Cardiac fibroblast (primary cell): ENCODE measurements around the gene PLA2G4D.

Source experiments
- DNase-seq, 2 donors: peaks; one replicate each; pipeline versions ENCODE4 v3.0.0 to v3.0.0-alpha.2; 2010; ENCODE audit warnings: low read depth in 2 of 2
- H3K4me3 ChIP-seq, 2 donors: replicated peaks in 1 of 2; 1 replicate in 1 of 2; 2 replicates in 1 of 2; pipeline ENCODE4 v1.5.1; 2011; ENCODE audit warnings: low read depth in 2 of 2, low read length in 2 of 2, mild to moderate bottlenecking in 2 of 2, moderate library complexity in 1 of 2
- TF ChIP-seq, protein P1 (sequence below): IDR thresholded peaks from one replicate; pipeline ENCODE4 v1.5.1; 2011; ENCODE audit warnings: low read depth, mild to moderate bottlenecking, low read length, inconsistent platforms

The PLA2G4D gene, protein sequence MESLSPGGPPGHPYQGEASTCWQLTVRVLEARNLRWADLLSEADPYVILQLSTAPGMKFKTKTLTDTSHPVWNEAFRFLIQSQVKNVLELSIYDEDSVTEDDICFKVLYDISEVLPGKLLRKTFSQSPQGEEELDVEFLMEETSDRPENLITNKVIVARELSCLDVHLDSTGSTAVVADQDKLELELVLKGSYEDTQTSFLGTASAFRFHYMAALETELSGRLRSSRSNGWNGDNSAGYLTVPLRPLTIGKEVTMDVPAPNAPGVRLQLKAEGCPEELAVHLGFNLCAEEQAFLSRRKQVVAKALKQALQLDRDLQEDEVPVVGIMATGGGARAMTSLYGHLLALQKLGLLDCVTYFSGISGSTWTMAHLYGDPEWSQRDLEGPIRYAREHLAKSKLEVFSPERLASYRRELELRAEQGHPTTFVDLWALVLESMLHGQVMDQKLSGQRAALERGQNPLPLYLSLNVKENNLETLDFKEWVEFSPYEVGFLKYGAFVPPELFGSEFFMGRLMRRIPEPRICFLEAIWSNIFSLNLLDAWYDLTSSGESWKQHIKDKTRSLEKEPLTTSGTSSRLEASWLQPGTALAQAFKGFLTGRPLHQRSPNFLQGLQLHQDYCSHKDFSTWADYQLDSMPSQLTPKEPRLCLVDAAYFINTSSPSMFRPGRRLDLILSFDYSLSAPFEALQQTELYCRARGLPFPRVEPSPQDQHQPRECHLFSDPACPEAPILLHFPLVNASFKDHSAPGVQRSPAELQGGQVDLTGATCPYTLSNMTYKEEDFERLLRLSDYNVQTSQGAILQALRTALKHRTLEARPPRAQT

DNA sequence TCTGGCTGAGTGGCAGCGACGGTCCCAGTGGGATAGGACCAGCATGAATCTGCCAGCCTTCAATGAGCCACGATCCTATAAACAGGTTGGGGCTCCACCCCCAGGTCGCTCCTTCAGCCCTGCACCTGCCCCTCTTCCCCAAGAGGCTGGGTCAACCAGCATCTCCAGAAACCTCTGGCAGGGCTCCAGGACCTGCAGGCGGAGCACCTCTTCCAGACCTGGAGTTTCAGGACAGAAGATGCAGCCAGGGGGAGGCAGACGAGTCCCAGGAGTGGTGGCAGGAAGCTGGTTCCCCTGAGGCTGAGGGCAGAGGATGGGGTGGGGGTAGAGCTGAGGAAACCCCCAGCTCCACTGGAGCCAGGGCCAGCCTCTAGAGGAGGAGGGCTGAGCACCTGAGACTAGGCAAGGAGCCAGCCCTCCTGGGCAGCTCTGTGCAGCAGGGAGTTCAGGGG lies at the start of gene PLA2G4D:
TSS of gene PLA2G4D (minus strand) at position 51 of the 452 bp plus-strand sequence. CDS start 103 bp downstream, outside the sequence.
- no peak for DNase-seq
- H3K4me3 ChIP-seq, result no peak within 1 kb of the TSS
- TF ChIP-seq, protein P1, sequence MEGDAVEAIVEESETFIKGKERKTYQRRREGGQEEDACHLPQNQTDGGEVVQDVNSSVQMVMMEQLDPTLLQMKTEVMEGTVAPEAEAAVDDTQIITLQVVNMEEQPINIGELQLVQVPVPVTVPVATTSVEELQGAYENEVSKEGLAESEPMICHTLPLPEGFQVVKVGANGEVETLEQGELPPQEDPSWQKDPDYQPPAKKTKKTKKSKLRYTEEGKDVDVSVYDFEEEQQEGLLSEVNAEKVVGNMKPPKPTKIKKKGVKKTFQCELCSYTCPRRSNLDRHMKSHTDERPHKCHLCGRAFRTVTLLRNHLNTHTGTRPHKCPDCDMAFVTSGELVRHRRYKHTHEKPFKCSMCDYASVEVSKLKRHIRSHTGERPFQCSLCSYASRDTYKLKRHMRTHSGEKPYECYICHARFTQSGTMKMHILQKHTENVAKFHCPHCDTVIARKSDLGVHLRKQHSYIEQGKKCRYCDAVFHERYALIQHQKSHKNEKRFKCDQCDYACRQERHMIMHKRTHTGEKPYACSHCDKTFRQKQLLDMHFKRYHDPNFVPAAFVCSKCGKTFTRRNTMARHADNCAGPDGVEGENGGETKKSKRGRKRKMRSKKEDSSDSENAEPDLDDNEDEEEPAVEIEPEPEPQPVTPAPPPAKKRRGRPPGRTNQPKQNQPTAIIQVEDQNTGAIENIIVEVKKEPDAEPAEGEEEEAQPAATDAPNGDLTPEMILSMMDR, result no peak

DNA sequence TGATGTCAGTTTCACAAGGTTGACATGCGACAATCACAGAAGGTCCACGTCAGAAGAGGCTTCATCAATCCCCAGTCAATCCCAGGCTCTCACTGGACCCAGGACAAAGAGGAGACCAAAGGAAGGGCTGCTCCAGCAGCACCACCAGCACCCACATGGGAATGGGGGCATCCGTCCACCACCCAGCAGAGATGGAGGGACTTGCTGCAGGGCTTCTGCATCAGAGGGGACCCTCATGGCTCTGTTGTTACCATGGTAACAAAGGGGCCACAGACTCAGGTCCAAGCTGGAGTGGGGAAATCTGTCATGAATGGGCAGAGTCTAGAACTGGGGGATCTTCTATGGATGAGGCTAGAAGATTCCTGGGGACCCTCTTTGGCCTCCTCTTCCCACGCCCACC lies 49.0 kb upstream of the PLA2G4D start:
- DNase-seq, result no peak
- no peak overlapping the region for H3K4me3 ChIP-seq
- TF ChIP-seq, protein P1, result no peak

DNA sequence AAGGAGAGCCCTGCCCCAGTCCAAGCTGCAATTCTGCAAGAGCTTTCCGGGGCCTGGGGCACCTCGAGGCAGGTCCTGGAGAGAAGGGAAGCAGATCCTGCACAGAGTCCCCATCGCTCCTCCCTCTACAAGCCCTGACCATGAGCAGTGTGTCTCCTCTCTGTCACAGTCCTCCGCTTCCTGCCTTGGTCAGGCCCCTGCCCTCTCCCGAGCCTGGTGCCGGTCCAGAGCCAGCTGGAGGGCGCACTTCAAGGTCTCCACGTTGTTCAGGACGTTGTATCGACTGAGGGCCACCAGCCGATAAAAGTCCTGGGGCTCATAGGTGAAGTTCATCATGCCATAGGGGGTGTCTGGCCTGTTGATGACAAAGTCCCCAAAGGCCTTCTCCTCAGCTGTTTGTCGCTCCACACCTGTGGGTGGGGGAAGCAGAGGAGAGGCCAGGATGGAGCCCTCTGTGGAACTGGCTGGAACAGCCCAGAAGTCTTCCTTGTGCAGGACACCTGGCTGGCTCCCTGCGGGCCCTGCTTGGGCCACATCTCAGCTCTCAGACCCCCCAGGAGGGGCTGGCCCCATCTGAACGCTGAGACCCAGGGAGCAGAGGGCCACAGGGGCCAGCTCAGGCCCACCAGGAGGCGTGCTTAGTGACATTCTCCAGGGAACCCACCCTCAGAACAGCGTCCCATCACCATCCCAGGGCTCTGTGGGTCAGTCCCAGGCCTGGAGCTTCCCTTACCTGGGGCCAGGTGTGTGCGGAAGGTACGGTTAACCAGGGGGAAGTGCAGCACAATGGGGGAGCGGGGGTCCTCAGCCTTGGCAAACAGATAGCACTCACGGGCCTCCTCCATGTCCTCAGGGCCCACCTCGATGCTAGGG lies 47.7 kb upstream of the PLA2G4D start:
- TF ChIP-seq, protein P1, result no peak
- no peak for DNase-seq
- no peak overlapping the region for H3K4me3 ChIP-seq

DNA sequence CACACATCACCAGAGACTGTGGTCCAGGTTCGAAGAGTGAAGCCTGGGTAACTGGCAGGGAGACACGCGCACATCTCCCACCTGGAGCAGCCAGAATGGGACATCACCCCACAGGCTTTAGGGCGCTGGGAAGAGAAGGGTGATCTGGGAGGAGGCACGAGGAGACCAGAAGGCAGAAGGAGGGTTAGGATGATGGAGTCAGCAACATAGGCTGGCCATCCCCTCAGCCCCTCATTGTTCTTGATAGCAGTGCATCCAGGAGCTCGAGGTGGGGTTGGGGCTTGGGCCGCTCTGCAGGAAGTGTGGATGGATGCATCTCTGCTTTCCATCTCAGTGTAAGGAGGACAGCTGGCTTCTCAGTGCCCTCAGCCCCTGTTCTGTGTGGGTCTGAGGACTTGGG lies 46.9 kb upstream of the PLA2G4D start:
- H3K4me3 ChIP-seq, result no peak overlapping the region
- no peak for DNase-seq
- TF ChIP-seq, protein P1, result no peak

DNA sequence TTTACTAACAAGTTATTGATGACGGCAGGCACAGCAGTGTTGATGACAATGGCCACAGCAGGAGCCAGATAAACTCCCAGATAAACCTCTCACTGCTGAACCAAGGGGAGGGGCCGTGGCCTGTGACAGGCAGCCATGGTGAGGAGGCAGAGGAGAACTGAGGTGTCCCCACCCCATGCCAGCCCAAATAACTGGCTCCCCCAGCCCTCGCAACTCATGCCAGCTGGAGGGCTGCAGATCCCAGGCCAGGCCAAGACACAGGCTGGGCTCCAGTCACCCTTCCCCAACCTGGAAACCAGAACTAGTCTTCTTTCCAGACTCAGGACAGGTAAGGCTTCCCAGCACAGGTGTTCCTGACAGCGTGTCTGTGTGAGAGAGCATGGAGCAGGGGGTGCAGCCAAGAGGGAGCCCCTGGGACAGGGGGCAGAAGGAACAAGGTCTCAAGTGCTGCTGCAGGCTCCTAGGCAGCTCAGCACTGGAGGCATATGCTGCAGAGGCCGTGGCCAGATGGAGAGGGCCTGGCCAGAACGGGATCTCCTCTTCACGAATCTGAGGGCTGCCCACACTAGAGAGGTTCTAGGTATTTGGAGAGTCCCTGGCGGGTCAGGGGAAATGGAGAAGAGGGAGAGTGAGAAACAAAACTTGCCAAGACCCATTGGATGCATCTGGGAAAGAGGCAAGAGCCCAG lies 46.2 kb upstream of the PLA2G4D start:
- no peak overlapping the region for H3K4me3 ChIP-seq
- DNase-seq, result no peak
- TF ChIP-seq, protein P1, result no peak

DNA sequence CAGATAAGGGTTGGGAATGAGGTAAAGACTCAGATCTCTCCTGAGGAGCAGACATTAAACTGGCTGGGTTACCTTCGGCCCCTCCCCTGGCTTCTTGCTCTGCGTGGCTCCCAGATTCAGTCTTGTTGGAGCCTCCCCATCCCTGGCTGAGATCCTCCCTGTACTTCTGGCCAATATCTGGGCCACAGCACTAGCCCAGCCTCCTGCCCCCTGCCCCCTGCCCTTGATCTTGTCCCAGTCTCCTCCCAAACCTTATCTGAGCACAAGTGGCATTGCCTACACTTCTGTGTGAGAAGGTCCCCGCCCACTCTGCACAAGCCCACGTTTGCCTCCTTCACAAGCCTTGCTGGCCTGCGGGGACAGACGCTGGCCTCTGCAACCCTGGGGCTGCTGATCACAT lies 45.2 kb upstream of the PLA2G4D start:
- TF ChIP-seq, protein P1, result no peak
- no peak for DNase-seq
- H3K4me3 ChIP-seq, result no peak overlapping the region
